GM12878 (cell line): ENCODE measurements around the gene SIDT2.
"Not testable (repeated sequence)": the region's sequence is repeated elsewhere in the genome, so short reads cannot be mapped to it uniquely, and the experiment has no call there.

ENCODE experiments used
- CTCF ChIP-seq, 3 experiments: IDR thresholded peaks in 2 of 3; conservative IDR thresholded peaks in 1 of 3; 2 replicates each; pipeline ENCODE4 v1.5.1; 2011; ENCODE audit warnings: low read depth in 3 of 3, low read length in 3 of 3, mild to moderate bottlenecking in 3 of 3, control low read depth in 2 of 3, moderate library complexity in 2 of 3, inconsistent platforms in 1 of 3, mixed read lengths in 1 of 3; ENCODE audit not compliant: control insufficient read depth in 2 of 3, insufficient read depth in 1 of 3; ENCODE audit errors: extremely low read depth in 1 of 3
- ELK1 ChIP-seq: IDR thresholded peaks from 2 replicates; pipeline ENCODE4 v1.6.1; 2012; ENCODE audit warnings: low read depth, low read length, improper control_type of control experiment
- ESRRA ChIP-seq: IDR thresholded peaks from 2 replicates; pipeline ENCODE4 v1.6.1; 2012; ENCODE audit warnings: mild to moderate bottlenecking, low read length, improper control_type of control experiment
- POLR2AphosphoS5 ChIP-seq: IDR thresholded peaks from 2 replicates; pipeline ENCODE4 v1.6.1; 2011; ENCODE audit warnings: mild to moderate bottlenecking, low read length, inconsistent platforms
- RAD51 ChIP-seq: fragments of 450-650 bp; IDR thresholded peaks from 2 replicates; pipeline ENCODE4 v1.6.1; 2016; ENCODE audit warnings: moderate library complexity, mild to moderate bottlenecking, inconsistent platforms
- RB1 ChIP-seq: fragments of 450-650 bp; formaldehyde crosslinking; IDR thresholded peaks from 2 replicates; pipeline ENCODE4 v1.6.1; 2017; ENCODE audit warnings: mild to moderate bottlenecking, borderline replicate concordance
- RCOR1 ChIP-seq: conservative IDR thresholded peaks from 2 replicates; pipeline ENCODE4 v1.6.1; 2012; ENCODE audit warnings: low read depth, low read length, improper control_type of control experiment
- ZNF384 ChIP-seq: IDR thresholded peaks from 2 replicates; pipeline ENCODE4 v1.6.1; 2012; ENCODE audit warnings: low read depth, mild to moderate bottlenecking, low read length, improper control_type of control experiment, borderline replicate concordance

GRCh38 chr11:117137223-117138086 is 41.1 kb upstream of the SIDT2 start:
- not testable (repeated sequence) for TF ChIP-seq RAD51; RCOR1; ELK1; ZNF384; CTCF (IDR thresholded peaks at IDR 0.05 in 2 of 3, conservative IDR thresholded peaks at IDR 0.05 in 1 of 3; ENCODE audit: control insufficient read depth in 2 of 3, extremely low read depth in 1 of 3, insufficient read depth in 1 of 3, low read depth in 3 of 3, low read length in 3 of 3); POLR2AphosphoS5; RB1; ESRRA
